Measurements from ENCODE around the gene SLBP. TPM values are rescaled to one million over a fixed set of nuclear protein-coding genes. Genes with fewer than 3 reads are reported as not detected.

Gene SLBP
- total and polyA plus RNA-seq, 10 of the 15 experiments (the other 5 are each of a cell fraction or from before 2014, with no cell fraction given): 94.4 to 278 (median 158) TPM

- no peaks in the 10 kb centered on the region for H3K4me1 ChIP-seq (ENCODE audit: control insufficient read depth, insufficient read depth, low read length)
- no peaks in the 10 kb centered on the region for H3K27me3 ChIP-seq (replicated peaks in 1 of 2; ENCODE audit: control insufficient read depth in 2 of 2, insufficient read depth in 2 of 2, low read length in 1 of 2)
- H3K4me2 ChIP-seq (ENCODE audit: control insufficient read depth, insufficient read depth): no peak overlapping the region
- ChIA-PET SMC1A (ENCODE audit: uncharacterized antibody, unreplicated experiment) (no interaction called here), CTCF (no interaction called here), RAD21 (ENCODE audit: unreplicated experiment) (no interaction called here), POLR2A (no interaction called here)
- ATAC-seq (no peak), FAIRE-seq (no peak), DNase-seq (ENCODE audit: low read depth, low spot score) (no peak)
- no TSS peak for BruUV-seq (replicated peaks)
- in situ Hi-C loops (cut with MboI) (no loop called here), intact Hi-C loops (cut with micrococcal nuclease; ENCODE audit: unreplicated experiment) (no loop called here)
- no peak overlapping the region for H3K27ac ChIP-seq (ENCODE audit: control insufficient read depth, insufficient read depth)
- WGBS (ENCODE audit: insufficient coverage, insufficient replicate concordance, low lambda C conversion rate, missing lambda C conversion rate): 67% methylated on average over 8 of the region's 8 CpGs
- H3K9ac ChIP-seq (ENCODE audit: control insufficient read depth, insufficient read depth, low read length): no peak overlapping the region
- H3K36me3 ChIP-seq (ENCODE audit: control insufficient read depth in 2 of 2, insufficient read depth in 2 of 2, low read length in 1 of 2): no peaks in the 10 kb centered on the region
- no peak overlapping the region for H3K4me3 ChIP-seq
- no peak for TF ChIP-seq POLR2A (IDR thresholded peaks at IDR 0.05; ENCODE audit: low read depth, low read length)
- TF ChIP-seq ZNF24 (IDR thresholded peaks at IDR 0.05): no peak
- TF ChIP-seq USF1 (IDR thresholded peaks at IDR 0.05; ENCODE audit: borderline replicate concordance, extremely low read length, insufficient read depth, low read depth, low read length): no peak
- TF ChIP-seq SPI1 (IDR thresholded peaks at IDR 0.05; ENCODE audit: borderline replicate concordance, insufficient read depth, low read depth, low read length): no peak
- TF ChIP-seq HCFC1 (IDR thresholded peaks at IDR 0.05; ENCODE audit: low read length): no peak
- no peak for TF ChIP-seq STAT1 (conservative IDR thresholded peaks at IDR 0.05)
- TF ChIP-seq SUPT20H (IDR thresholded peaks at IDR 0.05; ENCODE audit: borderline replicate concordance, control insufficient read depth, low read depth, low read length): no peak
- no peak for TF ChIP-seq SRF (IDR thresholded peaks at IDR 0.05; ENCODE audit: low read depth in 2 of 2, low read length in 2 of 2)
- TF ChIP-seq TBL1XR1 (IDR thresholded peaks at IDR 0.05; ENCODE audit: low read depth, low read length): no peak
- TF ChIP-seq DPF2 (IDR thresholded peaks at IDR 0.05): no peak
- no peak for TF ChIP-seq RELA (IDR thresholded peaks at IDR 0.05; ENCODE audit: borderline replicate concordance, partially characterized antibody)
- no peak for TF ChIP-seq ETV6 (conservative IDR thresholded peaks at IDR 0.05 in 1 of 2, IDR thresholded peaks at IDR 0.05 in 1 of 2; ENCODE audit: borderline replicate concordance in 1 of 2, low read depth in 1 of 2)
- TF ChIP-seq ZBTB33 (IDR thresholded peaks at IDR 0.05): no peak
- TF ChIP-seq ATF7 (IDR thresholded peaks at IDR 0.05; ENCODE audit: low read depth): no peak
- no peak for TF ChIP-seq LARP7 (IDR thresholded peaks at IDR 0.05)
- TF ChIP-seq BCL3 (IDR thresholded peaks at IDR 0.05; ENCODE audit: borderline replicate concordance, insufficient read depth, low read depth, low read length, poor library complexity, severe bottlenecking): no peak
- no peak for TF ChIP-seq ASH2L (IDR thresholded peaks at IDR 0.05; ENCODE audit: borderline replicate concordance, low read depth)
- H2AFZ ChIP-seq (ENCODE audit: control insufficient read depth, low read depth, low read length): no peak overlapping the region
- no peaks in the 10 kb centered on the region for H4K20me1 ChIP-seq (ENCODE audit: control insufficient read depth, insufficient read depth)
- no peaks in the 10 kb centered on the region for H3K9me3 ChIP-seq (replicated peaks; ENCODE audit: control insufficient read depth, insufficient read depth, low read length)
- no peaks in the 10 kb centered on the region for H3K79me2 ChIP-seq (ENCODE audit: control insufficient read depth, insufficient read depth, low read length)
Measured at GRCh38 chr4:1668488-1668840, 43.7 kb downstream of the SLBP start.

Data from GM12878 (cell line).